CD1c-positive myeloid dendritic cell (primary cell): ENCODE data around the gene OSGEP.
A peak's percentile ranks its signal among the peaks of the same experiment; 100 is the strongest.

ENCODE experiments used
- DNase-seq: peaks from one replicate; pipeline ENCODE4 v3.0.0-alpha.2; 2016; ENCODE audit errors: extremely low spot score

Gene OSGEP

DNA sequence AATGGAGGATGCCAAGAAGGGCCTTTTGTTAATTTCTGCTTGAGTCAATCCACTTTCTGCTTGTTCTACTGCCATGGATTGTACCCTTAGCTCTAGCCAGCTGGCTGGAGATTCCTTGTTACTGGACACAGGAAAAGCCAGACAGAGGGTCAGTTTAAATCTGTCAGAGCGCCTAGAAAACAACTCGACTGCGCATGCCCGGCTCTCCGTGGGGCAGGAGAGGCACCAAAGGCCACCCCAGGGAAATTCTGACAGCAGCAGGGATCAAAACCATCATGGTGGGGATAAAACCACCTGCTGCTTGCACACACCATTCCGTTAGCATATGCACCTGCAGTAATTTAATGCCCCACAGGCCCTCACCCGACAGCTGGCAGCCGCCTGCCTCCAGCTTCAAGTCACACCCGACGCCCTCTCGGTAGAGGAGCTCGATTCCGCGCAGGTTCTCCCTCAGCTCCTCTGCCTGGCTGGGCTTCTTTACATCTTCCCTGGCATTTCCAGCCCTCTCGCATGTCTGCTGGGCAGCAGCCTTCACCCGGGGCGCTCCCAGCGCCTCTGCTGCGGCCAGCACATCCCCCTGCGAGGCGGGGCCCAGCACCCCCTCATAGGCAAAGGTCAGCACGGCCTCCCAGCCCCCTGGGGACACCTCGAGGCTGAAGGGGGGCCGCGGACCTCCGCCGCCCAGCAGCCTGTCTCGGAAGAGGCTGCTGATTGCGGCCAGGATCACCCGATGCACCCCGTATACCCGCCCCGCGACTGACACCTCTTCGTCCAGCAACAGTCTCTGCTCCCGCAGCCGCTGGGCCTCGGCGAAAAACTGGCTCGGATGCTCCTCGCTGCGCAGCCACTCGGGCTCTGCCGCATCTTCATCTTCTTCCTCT is 19.7 kb downstream of the OSGEP start:
- DNase-seq: no peak

DNA sequence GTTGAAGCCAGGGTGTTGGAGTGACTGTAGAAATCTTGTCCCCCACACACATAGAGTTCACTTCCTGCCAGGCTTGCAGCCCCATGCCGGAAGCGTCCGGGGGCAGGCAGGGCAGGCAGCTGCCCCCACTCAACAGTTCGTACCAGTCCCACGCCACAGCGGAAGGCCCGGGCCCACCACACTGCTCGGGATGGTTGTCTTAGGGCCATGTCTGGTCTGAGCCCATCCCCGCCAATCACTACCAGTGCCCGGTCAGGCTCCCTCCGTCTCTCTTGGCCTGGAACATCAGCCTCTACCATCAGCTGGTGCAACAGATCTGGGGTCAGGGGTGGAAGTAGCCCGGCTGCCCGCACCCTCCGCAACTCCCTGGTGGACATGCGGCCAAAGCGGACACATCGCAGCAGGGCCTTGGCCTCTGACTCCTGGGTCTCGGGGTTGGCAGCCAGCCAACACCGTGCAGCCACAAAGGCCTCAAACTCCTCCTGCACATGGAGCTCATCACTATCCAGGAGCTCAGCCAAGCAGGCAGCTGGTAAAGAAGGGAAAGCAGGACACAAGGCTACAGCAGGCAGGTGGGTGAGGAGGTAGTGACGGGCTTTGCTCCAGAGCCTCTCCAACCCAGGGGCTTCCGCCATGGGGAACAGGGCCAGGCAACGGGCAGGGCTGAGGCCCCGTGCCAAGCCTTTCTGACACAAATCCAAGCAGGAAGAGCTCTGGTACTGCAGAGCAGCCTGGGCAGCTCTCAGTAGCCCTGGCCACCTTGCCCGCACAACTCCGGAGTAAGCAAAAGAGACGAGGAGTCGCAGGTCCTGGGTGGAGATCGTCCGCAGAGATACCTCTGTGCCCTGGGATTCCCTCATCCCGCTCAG is 24.6 kb downstream of the OSGEP start:
- no peak for DNase-seq

DNA sequence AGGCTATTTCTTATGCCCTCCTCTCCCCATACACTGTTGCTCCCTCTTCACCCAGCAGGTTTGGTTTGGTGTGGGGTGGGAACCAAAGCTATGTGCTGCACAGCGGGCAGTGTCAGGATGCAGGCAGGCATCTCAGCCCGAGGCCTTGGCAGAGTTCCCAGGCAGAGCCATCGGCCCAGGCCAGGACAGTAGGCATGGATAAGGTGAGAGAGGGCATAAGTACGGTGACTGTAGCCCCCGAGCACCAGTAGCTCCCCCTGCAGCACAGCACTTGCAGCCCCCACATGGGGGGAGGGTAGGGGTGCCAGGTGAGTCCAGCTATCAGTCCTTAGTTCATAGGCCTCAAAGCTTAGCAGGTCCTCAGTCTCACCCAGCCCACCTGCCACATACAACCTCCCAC is 25.8 kb downstream of the OSGEP start:
- no peak for DNase-seq

DNA sequence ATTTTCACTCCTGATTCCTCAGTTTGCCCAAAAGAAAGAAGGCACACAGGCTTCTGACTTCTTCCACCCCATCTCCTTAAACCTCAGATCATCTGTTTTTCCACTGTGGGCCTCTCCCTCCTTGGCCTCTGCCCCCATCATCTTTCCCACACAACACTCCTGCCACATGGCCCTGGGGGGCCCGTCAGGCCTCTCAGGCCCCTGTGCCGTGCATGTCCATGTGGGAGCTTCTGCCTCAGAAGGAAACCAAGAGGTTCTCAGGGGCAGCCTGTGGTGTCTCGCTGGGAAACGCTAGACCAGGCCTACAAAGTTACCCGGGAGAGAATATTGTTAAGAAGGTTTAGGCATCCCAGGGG is 26.6 kb downstream of the OSGEP start:
- DNase-seq: no peak

DNA sequence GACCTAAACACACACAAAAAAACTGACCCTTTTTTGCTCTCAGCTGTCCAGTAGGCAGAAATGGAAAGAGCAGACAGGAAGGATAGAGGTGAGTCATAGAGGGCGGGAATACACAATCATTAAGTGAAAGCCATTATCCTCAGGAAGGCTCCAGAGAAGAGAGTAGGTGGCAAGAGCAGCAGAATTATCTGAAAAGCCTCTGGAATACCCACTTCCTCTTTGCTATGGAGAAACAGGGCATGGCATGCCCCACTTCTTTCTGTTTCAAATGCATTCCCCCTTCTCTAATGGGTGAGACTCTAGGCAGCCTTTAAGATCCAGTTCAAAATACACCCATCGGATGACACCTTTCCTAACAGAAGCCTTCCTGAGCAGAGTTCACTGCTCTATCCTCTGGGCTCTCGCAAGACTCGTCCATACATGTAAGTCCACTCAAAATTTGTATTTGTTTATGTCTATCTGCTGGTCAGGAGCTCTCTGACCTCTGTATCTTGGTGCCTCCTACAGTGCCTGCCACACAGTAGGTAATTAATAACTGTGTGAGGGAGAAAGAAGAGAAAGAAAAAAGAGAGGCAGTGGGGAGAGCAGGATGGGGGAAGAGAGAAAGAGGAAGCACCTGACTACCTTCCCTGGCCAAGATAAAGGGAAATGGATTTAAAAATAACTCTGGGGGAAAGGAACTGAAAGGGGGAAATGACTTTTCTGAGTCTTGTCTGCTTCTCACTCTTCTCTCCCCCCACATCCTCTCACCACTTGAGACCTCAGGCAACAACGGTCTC is 27.2 kb downstream of the OSGEP start:
- peak; percentile 86 for DNase-seq

DNA sequence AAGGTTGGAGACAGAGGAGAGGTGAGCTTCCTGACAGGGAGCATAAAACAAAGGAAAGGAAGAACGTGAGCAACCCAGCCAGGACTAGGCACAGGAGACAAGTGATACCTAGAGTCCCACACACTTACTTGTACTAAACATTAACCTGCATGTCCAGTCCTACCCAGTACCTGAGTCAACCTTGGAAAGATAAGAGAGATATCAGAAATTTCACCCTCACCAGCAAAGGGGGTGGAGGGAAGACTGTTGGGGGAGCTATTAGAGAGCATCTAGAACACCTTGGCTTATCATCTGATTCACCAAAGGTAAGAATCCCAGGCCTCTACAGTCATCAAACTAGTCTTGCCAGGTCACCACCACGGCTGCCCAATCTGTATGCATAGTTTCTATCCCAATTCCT is 29.8 kb downstream of the OSGEP start:
- DNase-seq: no peak

DNA sequence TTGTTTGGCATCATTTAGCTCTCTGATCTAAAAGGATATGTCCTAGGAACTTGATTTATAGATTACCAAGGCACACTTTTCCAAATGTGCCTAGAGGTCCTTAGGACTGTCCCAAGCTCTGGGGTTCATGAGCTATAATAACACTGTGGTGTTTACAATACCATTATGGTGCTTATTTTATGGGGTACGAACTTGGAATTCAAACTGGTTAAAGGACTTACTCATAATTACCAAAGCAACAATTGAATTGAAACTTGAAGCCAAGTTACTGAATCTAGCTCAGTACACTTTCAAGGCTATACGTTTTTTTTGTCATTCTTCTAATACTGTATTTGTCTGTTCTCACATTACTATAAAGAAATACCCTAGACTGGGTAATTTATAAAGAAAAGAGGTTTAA is 31.7 kb downstream of the OSGEP start:
- DNase-seq: no peak

DNA sequence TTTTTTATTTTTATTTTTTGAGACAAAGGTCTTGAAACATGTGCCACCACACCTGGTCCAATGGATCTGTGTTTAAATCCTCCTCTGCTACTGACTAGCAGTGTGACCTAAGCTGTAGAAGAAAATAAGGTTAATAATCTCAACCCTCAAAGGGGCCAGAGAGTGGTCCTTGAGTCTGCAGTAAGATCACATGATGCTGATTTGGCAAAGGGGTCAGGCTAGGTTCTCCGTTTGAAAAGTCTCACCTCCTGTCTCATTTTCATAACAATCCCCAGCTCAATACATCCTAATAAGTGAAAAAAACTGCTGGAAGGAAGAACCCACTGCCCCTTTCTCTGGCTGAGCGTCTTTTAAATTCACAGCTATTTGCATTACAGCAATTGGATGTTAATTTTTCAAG is 33.3 kb downstream of the OSGEP start:
- DNase-seq: no peak

DNA sequence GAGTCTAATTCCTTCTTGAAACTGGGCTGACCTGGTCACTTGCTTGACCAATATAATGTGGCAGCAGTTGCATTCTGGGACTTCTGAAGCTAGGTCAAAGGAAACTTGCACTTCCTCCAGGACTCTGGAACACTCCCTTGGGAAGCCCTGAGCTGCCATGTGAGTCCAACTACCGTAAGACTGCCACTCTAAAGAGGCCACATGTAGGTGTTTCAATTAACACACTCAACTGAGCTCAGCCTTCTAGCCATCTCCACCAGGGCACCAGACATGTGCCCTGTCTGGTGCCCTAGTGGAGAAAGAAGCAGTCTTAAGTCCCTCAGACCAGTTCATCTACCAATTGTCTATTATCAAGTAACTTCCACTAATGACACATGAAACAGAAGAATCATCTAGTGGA is 35.2 kb downstream of the OSGEP start:
- DNase-seq: no peak

DNA sequence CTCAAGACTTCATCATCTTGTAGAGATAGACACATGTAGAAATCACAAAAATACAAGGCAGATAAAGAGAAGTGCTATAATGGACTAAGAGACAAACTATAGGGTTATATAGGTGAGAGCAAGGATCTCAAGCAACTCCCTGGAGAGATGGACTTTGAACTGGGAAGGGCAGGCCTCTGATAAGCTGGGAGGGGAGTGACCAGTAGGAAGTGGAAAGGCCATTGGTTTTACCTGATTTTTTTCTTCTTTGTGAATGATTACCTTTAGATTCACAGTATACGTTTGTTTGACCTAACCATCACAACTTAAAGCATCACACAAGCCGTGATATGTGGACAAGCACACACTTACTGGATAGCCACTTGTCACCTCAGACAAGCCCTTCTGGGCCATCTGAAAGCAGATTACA is 36.1 kb downstream of the OSGEP start:
- no peak for DNase-seq

DNA sequence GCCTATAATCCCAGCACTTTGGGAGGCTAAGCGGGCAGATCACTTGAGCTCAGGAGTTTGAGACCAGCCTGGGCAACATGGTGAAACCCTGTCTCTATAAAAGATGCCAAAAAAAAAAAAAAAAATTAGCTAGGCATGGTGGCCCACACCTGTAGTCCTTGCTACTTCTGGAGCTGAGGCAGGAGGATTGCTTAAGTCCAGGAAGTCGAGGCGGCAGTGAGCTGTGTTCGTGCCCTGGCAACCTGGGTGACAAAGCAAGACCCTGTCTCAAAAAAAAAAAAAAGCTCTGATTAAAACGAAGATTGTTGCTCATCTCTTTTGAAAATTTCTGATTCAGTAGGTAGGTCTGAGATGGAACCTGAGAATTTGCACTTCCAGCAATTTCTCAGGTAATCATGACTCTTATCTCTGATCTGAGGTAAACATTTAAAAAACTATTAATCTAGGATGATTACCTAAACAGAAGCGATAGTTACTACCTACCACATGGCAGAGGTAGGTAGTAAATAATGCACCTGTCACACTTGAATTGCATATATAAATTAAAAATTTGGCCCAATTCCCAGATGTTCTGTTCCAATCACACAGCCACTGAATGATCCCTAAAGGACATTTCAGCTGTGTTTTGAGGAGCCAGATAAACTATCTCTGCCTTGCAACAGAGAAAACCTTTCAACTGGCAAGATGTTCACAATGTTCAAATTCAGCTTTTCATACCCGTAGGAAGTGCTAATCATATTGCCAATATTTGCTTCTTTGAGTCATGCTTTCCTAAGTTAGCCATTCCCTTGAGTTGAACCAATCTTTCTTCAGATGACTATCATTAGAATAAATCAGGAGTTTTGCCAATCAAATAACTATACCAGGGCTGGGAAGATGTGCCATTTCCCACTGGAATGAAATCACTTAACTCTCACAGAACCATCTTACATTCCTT is 37.1 kb downstream of the OSGEP start:
- DNase-seq: no peak

DNA sequence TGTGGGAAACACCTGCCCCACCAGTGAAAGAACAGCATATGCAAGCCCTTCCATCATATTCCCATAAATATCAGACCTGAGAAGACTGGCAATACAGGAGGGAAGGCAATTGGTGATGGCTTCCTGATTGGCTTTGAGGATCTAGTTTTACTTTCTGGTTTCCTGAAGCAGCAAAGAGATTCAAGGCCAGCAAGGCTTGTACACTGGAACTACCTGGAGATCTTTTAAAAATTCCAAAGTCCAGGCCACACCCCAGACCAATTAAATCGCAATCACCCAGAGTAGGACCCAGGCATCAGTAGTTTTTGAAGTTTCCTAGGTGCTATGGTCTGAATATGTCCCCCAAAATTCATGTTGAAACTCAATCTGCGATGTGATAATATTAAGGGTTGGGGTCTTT is 38.4 kb downstream of the OSGEP start:
- DNase-seq: no peak

DNA sequence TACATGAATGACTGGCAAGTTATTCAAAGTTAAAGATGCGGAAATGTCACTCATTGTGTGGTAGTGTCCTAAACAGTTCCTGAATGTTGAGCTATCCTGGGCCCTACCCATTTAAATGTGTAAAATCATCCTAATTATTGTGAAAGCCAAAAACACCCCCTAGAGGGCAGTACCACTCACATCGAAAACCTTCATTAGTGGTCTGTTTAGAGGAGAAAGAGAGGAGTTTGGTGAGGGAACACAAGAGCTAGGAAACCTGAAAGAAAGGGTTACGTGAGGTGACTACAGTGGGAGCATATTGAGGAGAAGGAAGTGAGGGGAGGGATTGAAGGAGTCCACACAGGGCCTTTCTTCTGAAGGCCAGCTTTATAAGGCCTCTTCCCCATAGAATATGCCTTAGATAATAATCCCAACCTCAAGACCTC is 38.8 kb downstream of the OSGEP start:
- peak; percentile 81 for DNase-seq

DNA sequence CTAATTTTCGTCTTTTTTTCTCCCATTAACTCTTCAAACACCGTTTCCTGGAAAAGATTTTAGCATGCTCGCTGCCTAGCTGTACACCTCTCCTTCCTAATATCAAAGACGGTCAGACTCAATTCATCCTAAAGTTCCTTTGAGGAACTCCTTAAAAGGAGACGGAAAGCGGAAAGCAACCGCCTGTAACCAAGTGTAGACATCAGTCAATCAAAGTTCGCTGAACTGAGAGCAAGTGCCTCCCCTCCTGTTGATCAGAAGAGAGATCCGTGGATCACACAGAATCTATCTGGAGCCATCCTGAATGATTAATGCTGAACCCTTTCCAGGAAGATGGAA is 40.9 kb downstream of the OSGEP start:
- DNase-seq: peak; percentile 47

DNA sequence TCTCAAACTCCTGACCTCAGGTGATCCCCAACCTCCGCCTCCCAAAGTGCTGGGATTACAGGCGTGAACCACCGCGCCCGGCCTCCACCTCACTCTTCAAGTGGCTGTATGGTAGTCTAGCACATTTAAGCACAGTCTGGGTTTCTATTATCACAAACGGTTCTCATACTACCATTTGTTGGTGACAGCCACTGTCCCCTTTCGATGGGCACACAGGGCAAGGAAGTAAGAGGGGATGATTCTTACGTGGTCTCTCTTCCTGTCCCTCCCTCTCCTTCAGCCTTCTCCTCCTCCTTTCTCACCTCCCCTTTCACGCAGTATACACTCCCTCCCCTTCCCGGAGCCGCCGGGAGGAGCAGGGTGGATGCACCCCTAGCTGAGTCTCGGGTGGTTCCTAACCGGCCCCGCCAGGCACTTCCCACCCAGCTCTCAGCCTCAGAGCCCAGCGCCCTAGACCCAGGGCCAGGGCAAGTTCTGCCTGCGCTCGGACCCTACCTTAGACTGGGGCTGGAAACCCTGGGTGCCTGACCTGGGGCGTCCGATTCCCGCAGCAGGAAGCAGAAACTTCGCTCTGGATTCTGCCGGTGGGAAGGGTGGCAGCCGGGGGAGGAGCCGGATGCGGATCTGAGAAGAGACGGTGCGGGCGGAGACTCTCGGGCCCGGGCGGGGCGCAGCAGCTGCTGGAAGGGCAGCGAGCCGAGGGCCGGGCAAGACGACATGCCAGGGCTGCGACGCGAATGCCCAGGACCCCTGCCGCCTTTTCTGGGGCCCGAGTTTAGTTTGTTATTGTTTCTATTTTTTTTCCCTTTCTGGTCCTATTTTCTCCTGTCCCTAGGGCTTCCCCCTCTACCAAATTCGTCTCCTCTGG is 41.5 kb downstream of the OSGEP start, which contains the start of gene TEP1:
TSS of gene TEP1 (minus strand) at position 626 of the 868 bp plus-strand sequence. CDS start 5,062 bp downstream, outside the sequence.
- DNase-seq: peak; percentile 87

DNA sequence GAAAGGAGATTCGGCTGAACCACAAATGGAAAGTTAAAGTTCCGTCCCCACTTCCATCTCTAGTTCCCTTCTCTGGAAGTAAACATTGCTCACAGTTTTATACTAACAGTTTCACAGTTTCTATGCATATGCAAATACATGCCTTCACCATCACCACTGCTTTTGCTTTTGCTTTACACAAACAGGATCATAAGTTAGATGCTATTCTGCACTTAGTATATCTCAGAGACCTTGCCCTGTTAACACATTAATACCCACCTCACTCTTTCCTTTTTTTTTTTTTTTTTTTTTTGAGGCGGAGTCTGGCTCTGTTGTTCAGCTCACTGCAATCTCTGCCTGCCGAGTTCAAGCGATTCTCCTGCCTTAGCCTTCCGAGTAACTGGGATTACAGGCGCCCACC is 42.2 kb downstream of the OSGEP start:
- peak; percentile 41 for DNase-seq

DNA sequence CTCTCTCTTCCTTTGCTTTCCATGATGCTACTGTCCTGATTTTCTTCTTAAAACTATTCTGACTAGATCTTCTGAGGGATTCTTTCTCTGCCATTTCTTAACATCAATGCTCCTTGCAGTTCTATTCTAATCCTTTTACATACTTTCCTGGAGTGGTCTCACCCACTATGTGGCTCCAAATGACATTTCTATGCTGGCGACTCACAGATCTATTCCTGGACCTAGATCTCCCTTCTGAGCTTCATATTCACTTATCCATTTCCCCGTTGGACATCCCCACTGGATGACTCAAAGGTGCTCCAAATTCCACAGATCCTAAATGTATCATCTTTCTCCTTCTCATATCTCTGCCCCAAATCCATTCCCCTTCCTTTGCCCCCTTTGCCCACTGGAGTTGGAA is 45.4 kb downstream of the OSGEP start:
- DNase-seq: no peak

DNA sequence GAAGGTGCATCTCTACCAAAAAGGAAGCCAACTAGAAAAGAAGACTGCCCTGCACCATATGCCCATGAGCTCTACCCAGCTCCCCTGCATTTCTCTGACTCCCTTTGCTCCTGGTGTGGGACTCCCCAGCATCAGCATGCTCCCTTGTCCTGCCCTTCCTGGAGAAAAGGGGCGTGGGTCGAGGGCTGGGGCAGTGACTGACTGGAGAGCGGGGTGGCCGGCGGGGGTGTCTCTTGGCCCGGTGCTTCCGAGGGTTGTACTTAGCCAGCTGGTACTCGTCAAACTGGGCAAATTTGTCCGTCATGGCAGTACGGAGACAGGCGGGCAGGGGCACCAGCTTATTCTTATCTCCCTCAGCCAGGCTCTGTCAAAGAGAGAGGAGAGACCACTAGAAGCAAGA is 51.1 kb downstream of the OSGEP start:
- DNase-seq: no peak

DNA sequence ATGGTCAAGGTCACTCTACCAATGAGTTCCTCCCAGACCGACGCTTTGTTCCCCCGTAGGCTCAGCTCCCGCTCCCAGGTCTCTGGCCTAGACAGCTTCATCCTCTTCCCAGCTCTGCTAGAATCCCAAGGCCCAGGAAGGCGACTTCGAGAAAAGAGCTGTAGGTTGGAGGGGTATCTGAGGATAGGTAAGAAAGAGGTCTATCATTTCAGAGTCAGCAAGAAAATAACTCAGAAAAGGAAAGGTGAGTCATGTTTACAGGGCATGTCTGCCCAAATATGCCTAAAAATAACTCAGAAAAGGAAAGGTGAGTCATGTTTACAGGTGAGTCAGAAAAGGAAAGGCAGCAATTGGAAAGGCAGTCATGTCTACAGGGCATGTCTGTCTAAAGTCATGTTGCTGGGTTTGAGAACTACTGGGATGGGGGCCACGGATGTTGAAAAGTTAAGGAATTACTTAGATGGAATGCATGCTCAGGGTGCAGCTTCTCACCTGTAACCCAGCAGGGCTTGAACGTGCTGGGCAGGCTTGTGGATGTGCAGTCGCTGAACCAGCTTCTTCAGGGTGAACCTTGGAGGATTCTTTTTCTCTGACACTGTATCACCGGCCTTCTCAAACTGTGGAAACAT is 53.5 kb downstream of the OSGEP start:
- DNase-seq: no peak

DNA sequence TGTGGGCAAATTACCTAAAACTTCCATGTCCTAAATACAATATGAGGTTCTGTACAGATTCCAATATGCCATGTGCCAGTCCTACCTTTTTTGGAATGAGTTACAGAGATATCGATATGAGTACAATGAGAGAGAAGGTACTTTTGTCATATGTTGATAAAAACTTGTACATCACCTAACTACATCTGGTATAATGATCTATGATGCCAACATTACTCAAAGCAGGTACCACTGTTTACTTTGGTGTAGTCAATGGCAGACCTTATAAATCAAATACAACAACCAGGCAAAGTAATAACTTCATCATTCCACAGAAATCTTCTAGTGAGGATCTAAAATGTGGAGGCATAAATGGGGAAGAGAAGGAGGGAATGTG is 54.0 kb downstream of the OSGEP start:
- no peak for DNase-seq
